Esophagus muscularis mucosa (tissue), 3 donors: ENCODE data around the gene CDK2AP2.

Source experiments
- EP300 ChIP-seq: sonication (generic); formaldehyde crosslinking; IDR thresholded peaks from one replicate; pipeline ENCODE4 v1.6.1; 2017; ENCODE audit warnings: antibody characterized with exemption
- TF ChIP-seq, protein P1 (sequence below), 3 experiments: fragments of 200-600 bp in 2 of 3; fragments of 450-650 bp in 1 of 3; sonication (generic) in 2 of 3; IDR thresholded peaks; one replicate each; pipeline ENCODE4 v1.5.1; 2017 to 2019; ENCODE audit warnings: antibody characterized with exemption in 3 of 3, mild to moderate bottlenecking in 2 of 3, moderate library complexity in 1 of 3

GRCh38 chr11:67483831-67484665, 23.9 kb downstream of the CDK2AP2 start:
- TF ChIP-seq, protein P1, sequence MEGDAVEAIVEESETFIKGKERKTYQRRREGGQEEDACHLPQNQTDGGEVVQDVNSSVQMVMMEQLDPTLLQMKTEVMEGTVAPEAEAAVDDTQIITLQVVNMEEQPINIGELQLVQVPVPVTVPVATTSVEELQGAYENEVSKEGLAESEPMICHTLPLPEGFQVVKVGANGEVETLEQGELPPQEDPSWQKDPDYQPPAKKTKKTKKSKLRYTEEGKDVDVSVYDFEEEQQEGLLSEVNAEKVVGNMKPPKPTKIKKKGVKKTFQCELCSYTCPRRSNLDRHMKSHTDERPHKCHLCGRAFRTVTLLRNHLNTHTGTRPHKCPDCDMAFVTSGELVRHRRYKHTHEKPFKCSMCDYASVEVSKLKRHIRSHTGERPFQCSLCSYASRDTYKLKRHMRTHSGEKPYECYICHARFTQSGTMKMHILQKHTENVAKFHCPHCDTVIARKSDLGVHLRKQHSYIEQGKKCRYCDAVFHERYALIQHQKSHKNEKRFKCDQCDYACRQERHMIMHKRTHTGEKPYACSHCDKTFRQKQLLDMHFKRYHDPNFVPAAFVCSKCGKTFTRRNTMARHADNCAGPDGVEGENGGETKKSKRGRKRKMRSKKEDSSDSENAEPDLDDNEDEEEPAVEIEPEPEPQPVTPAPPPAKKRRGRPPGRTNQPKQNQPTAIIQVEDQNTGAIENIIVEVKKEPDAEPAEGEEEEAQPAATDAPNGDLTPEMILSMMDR (IDR thresholded peaks at IDR 0.05), result no peak
- TF ChIP-seq EP300, result no peak
